Cerebellar nuclear complex (tissue), 1 donor: ENCODE results near the gene DMRTC1.
"Not testable (repeated sequence)": the region's sequence is repeated elsewhere in the genome, so short reads cannot be mapped to it uniquely, and the experiment has no call there.

Source experiments
- DNase-seq, 2 experiments: peaks; one replicate each; lab custom pipeline; 2025; lab: John Stamatoyannopoulos, UW

DMRTC1 gene, protein sequence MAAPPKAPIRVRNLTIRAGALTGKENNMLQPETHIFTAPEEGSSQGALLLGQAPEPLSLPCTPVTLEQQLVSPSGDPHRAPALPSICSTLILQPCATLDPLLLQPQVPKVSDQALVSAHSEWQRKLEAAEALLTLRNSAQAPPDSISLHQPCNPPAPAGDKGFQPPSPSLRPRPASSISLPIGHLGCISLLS

DNA sequence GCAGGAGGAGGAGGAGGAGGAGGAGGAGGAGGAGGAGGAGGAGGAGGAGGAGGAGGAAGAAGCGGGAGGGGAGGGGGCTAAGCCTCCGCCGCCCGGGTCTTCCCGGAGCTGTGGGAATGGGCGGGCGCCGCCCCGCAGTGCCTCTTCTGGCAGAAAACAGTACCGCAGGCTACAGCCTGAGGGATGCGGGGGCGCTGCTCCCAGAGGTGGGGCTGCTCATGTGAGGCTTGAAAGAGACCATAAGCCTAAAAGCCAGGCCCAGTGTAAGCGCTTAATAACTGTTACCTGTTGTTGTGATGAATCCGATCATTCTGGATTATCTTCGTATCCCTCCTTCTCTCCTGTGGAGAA, at the start of gene DMRTC1:
Gene DMRTC1, minus strand, starts transcription at position 19 of the 351 bp plus-strand sequence. CDS start 68,143 bp downstream, outside the sequence.
- not testable (repeated sequence) for DNase-seq

DNA sequence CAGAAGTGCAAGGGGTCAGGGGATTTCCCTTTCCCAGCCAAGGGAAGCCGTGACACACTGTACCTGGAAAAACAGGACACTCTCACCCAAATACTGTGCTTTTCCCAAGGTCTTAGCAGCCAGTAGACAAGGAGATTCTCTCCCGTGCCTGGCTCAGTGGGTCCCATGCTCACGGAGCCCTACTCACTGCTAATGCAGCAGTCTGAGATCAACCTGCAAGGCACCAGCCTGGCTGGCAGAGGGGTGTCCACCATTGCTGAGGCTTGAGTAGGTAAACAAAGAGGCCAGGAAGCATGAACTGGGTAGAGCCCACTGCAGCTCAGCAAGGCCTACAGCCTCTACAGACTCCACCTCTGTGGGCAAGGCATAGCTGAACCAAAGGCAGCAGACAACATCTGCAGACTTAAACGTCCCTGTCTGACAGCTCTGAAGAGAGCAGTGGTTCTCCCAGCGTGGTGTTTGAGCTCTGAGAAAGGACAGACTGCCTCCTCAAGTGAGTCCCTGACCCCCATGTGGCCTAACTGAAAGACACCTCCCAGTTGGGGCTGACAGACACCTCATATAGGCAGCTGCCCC, 37.3 kb upstream of the DMRTC1 start:
- not testable (repeated sequence) for DNase-seq

DNA sequence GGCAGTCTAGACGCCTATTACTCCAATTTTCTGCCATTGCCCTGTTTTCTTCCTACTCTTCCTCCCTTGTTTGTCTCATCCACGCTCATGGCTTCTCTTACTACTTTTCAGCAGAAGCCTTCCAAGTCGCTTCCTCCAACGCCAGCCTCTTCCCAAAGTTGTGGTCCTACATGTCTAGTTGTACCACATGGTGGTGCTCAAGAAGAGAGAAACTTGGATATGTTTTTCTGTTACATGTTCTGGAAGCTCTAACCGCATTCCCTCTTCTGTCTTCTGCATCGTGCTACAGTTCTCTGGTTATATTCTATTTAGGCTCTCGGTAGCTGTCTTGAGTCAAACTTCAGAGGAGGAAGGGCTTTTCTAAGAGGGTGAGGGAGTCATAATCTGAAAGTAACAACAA, 31.2 kb upstream of the DMRTC1 start:
- not testable (repeated sequence) for DNase-seq

DNA sequence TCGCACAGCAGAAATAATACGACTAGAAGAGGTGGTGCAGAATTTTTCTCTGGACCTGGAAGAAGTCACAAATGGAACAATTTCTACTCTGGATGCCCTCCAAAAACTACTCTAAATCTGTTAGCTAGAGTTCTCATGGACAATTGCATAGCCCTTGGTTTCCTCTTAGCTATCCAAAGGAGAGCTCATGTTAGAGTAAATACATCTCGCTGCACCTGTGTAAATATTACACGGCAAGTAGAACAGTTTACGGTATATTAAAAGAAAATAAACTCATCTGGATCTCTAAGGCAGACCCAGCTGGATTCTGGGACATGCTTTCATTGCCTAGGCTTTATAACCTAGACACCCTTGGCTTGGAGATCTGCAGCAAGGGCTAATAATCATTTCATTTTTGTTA, 28.2 kb upstream of the DMRTC1 start:
- DNase-seq, result not testable (repeated sequence)

DNA sequence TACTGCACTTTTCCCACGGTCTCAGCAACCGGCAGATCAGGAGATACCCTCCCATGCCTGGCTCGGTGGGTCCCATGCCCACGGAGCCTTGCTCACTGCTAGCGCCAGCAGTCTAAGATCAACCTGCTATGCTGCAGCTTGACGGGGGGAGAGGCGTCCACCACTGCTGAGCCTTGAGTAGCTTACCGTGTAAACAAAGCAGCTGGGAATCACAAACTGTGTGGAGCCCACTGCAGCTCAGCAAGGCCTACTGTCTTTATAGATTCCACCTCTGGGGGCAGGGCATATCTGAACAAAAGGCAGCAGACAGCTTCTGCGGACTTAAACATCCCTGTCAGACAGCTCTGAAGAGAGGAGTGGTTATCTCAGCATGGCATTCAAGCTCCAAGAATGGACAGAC, 16.3 kb upstream of the DMRTC1 start:
- not testable (repeated sequence) for DNase-seq

DNA sequence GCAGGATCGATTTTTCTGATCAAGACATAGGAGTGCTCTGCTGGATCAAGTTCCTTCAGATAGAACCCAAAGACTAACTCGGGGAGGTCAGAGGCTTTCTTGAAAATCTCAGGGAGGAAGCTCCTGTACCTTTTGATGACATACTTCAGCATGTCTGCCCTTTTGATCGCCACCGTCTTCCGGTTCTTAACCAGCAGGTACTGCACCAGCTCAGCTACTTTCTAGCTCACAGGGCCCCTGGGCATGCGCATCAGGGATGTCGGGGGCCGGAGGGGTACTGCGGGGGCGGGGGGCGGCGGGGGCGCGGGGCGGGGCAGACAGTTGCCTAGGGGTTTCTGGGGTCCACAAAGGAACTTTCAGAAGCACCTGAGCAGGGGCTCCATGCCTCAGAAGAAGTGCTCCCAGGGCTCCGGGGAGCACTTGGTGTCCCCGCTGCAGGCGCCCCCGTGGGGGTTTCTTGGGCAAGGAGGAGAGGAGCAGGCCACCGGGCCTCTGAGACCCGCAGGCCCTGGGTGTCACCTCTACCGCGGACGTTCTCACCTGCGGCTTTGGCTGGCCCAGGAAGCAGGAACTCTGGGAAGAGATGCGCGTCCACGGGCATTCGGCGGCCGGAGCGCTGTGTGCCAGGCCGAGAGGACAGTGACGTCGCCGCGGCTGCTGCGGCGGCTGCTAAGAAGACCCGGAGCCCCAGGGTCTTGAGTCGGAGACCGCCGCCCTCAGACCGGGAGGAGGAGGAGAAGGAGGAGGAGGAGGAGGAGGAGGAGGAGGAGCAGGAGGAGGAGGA, 410 bp downstream of the DMRTC1 start:
- not testable (repeated sequence) for DNase-seq

DNA sequence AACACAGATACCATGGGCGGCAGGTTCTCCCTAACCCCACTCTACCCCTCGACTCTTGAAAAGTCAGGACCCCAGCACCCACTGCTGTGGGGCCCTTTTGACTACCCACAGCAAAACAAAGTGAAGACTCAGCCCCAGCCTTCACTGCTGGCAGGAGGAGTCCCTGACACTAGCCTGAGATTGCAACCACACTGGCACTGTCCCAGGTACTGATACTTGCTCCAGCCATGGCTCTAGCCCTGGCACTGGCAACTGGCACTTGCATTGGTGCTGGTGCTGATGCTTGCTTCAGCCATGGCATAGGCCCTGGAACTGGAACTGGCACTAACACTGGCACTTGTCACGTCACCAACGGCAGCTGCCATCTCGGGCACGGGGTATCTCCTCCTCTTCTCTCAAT, 1.4 kb downstream of the DMRTC1 start:
- DNase-seq, result not testable (repeated sequence)

DNA sequence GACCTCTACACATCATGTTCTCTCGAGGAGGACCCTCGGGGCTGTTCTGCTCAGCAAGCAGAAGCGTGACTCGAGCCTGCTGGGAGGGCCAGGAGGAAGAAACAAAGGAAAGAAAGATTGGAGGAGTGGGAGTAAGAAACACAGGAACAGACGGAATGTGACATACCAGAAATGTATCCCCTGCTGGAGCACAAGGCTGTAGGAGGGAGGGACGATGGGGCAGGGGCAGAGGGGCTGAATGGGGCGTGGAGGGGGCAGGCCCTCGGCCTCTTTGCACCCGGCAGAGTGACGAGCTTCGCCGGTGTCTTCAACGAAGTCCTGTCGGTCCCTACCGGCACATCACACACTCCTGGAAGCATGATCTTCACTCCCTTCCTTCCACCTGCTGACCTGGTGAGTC, 5.7 kb downstream of the DMRTC1 start, which contains the start of gene FAM236A:
Gene FAM236A, plus strand, starts transcription at position 301 of the 400 bp plus-strand sequence. Its CDS starts 57 bp downstream, at position 358.
- not testable (repeated sequence) for DNase-seq

DNA sequence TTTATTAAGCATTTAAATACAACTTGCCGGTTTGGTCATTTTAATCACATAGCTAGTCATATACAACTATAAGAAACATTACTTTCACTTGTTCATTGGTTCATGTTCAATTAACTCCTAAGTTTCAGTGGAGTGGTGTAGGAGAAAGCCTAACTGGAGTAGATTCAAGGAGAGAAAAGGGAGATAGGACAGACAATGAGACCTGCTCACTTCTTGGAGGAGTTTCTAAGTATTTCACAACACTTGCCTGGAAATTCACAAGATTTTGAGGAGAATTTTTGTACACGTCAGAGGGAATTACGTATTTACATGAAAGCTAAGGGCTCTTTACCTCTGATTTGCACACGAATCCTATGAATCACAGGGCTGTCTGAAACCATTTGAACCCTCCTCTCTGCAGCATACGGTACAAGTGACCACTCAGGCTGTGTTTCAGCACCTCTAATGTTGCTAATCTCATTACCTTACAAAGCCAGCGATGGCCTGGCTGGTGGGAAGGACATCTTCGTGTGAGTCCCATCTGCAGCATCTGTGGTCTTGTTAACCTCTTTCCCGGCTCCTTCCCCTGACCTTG, 6.7 kb downstream of the DMRTC1 start:
- DNase-seq, result not testable (repeated sequence)

DNA sequence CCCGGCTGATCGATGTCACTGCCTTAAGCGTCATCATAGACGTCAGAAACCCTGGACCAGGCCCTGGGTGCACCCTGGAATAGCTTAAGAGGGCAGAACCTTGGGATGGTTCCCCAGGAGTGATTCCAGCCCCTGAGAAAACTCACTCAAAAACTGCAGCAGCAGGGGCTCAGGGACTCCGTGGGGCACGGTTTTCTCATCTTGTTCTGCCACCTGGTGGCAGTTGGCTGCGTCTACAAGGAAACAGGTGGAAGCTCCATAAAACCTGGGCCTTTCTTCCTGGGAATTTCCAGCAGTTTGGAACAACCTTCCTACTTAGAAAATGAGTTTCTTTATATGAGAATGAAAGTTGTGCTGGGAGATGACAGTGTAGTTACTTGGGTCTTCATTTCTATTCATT, 7.2 kb downstream of the DMRTC1 start:
- not testable (repeated sequence) for DNase-seq

DNA sequence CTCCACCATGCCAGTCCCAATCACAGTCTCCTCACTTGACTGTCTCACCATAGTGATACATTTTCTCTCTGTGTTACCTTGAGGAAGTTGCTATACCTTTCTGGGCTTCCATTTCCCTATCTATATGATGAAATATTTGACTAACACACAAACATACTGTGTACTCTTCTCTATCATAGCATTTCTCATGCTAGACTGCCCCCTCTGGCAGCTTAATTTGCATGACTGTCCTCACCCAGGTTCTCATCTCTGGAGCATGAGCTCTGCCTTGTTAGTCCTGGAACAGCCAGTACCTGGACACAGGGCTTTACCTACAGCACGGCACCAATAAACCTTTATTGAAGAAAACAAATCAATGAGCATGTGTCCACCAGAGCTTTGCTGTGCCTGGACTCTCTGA, 11.4 kb downstream of the DMRTC1 start:
- DNase-seq, result not testable (repeated sequence)

DNA sequence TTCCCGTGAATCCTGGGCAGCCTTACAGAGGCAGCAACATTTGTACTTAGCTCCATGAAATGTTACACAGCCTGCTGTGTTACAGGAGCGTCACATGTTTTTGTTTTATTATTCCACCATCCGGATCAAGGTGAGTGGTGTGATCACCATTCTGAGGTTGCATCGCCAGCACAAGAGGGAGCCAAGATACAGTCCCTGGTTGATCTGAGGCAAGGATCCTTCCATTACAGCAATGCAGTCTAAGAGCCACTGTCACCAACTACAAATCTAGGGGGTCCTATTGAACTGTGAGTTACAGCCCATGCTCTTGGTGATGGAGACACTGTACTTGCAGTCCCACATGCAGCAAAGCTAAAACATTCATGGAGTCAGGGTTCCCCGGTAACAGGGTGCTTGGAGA, 27.5 kb downstream of the DMRTC1 start:
- DNase-seq, result not testable (repeated sequence)

DNA sequence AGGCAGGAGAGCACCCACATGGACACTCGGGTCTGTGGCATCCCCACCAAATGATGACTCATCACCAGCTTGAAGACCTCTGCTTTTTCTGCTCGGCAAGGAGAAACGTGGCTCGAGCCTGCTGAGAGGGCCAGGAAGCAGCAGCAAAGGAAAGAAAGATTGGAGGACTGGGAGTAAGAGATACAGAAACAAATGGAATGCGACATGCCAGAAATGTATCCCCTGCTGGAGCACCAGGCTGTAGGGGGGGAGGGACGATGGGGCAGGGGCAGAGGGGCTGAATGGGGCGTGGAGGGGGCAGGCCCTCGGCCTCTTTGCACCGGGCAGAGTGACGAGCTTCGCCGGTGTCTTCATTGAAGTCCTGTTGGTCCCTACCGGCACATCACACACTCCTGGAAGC, 31.3 kb downstream of the DMRTC1 start, which contains the start of gene FAM236C:
Gene FAM236C, plus strand, starts transcription at position 301 of the 400 bp plus-strand sequence. CDS start 100 bp downstream, outside the sequence.
- DNase-seq, result not testable (repeated sequence)

DNA sequence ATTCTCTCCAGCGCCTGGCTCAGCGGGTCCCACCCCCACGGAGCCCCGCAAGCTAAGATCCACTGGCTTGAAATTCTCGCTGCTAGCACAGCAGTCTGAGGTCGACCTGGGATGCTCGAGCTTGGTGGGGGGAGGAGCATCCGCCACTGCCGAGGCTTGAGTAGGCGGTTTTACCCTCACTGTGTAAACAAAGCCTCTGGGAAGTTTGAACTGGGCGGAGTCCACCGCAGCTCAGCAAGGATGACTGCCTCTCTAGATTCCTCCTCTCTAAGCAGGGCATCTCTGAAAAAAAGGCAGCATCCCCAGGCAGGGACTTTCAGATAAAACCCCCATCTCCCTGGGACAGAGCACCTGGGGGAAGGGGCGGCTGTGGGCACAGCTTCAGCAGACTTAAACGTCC, 53.9 kb downstream of the DMRTC1 start:
- DNase-seq, result not testable (repeated sequence)

DNA sequence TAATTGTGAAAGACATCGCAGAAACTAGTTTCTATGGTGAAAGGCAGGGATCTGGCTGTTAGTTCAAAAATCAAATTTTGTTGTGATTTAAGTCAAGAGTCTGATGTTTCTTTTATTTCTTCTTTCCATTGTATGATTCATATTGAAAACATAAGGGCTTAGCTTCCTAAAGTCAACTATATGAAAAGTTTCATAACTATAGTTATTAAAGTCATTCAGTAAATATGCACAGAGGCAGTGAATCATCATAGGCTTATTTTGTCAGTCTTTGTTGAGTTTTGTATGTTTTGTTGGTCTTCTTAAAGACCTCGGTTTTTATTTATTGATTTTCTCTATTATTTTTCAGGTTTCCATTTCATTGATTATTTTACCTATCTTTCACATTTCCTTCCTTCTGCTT, 60.7 kb downstream of the DMRTC1 start:
- DNase-seq, result not testable (repeated sequence)

DNA sequence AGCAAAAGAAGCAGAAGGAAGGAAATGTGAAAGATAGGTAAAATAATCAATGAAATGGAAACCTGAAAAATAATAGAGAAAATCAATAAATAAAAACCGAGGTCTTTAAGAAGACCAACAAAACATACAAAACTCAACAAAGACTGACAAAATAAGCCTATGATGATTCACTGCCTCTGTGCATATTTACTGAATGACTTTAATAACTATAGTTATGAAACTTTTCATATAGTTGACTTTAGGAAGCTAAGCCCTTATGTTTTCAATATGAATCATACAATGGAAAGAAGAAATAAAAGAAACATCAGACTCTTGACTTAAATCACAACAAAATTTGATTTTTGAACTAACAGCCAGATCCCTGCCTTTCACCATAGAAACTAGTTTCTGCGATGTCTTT, 106.1 kb downstream of the DMRTC1 start:
- DNase-seq, result not testable (repeated sequence)

DNA sequence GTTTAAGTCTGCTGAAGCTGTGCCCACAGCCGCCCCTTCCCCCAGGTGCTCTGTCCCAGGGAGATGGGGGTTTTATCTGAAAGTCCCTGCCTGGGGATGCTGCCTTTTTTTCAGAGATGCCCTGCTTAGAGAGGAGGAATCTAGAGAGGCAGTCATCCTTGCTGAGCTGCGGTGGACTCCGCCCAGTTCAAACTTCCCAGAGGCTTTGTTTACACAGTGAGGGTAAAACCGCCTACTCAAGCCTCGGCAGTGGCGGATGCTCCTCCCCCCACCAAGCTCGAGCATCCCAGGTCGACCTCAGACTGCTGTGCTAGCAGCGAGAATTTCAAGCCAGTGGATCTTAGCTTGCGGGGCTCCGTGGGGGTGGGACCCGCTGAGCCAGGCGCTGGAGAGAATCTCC, 112.9 kb downstream of the DMRTC1 start:
- not testable (repeated sequence) for DNase-seq
